GM23338 (cell line): ENCODE measurements around the gene GPD1L. TPM values are rescaled to one million over a fixed set of nuclear protein-coding genes. Genes with fewer than 3 reads are reported as not detected.

ENCODE experiments used
- ATAC-seq: fragments of 200-7000 bp; cut with Tn5 transposase; 3 replicates; pipeline ENCODE4 v1.9.1; 2020
- DNase-seq: peaks from one replicate; pipeline ENCODE4 v3.0.0-alpha.2; 2015; ENCODE audit warnings: low spot score
- H2AFZ ChIP-seq: fragments of 200-600 bp; sonication (generic); 2 replicates; pipeline ENCODE4 v1.8.0; 2016; ENCODE audit warnings: antibody characterized with exemption, mild to moderate bottlenecking, moderate library complexity
- H3F3A ChIP-seq: fragments of 200-600 bp; sonication (generic); replicated peaks from 2 replicates; pipeline ENCODE4 v1.8.0; 2017; ENCODE audit warnings: antibody characterized with exemption, mixed run types, low read depth
- H3K27ac ChIP-seq: fragments of 200-600 bp; sonication (generic); 2 replicates; pipeline ENCODE4 v1.6.1; 2016; ENCODE audit warnings: low read depth
- H3K27me3 ChIP-seq: fragments of 200-600 bp; sonication (generic); 2 replicates; pipeline ENCODE4 v1.8.0; 2016; ENCODE audit warnings: mild to moderate bottlenecking, mixed run types, moderate library complexity; ENCODE audit not compliant: insufficient read depth
- H3K36me3 ChIP-seq: fragments of 200-600 bp; sonication (generic); 2 replicates; pipeline ENCODE4 v1.8.0; 2016; ENCODE audit warnings: mild to moderate bottlenecking; ENCODE audit not compliant: insufficient read depth
- H3K4me1 ChIP-seq: fragments of 200-600 bp; sonication (generic); 2 replicates; pipeline ENCODE4 v1.8.0; 2016; ENCODE audit warnings: mild to moderate bottlenecking, moderate library complexity; ENCODE audit not compliant: insufficient read depth
- H3K4me2 ChIP-seq: fragments of 200-600 bp; sonication (generic); 2 replicates; pipeline ENCODE4 v1.7.1; 2017; ENCODE audit warnings: mixed run types
- H3K4me3 ChIP-seq: fragments of 200-600 bp; sonication (generic); 2 replicates; pipeline ENCODE4 v1.6.1; 2016; ENCODE audit warnings: mixed run types
- H3K79me2 ChIP-seq: fragments of 200-600 bp; sonication (generic); replicated peaks from 2 replicates; pipeline ENCODE4 v1.8.0; 2017; ENCODE audit warnings: mild to moderate bottlenecking; ENCODE audit not compliant: insufficient read depth
- H3K9me2 ChIP-seq: fragments of 200-600 bp; sonication (generic); 2 replicates; pipeline ENCODE4 v1.8.0; 2017; ENCODE audit not compliant: insufficient read depth
- H4K20me1 ChIP-seq: fragments of 200-600 bp; sonication (generic); replicated peaks from 2 replicates; pipeline ENCODE4 v1.8.0; 2017; ENCODE audit warnings: mild to moderate bottlenecking; ENCODE audit not compliant: insufficient read depth
- H3K27ac Mint-ChIP-seq: 2 replicates; pipeline ENCODE4 v1.8.0; 2020; ENCODE audit warnings: inconsistent platforms, mild to moderate bottlenecking, moderate library complexity, mixed read lengths
- H3K27me3 Mint-ChIP-seq: 3 replicates; pipeline ENCODE4 v1.8.0; 2022; ENCODE audit warnings: low read depth, mild to moderate bottlenecking, moderate library complexity, mixed read lengths, inconsistent platforms; ENCODE audit not compliant: insufficient read depth, poor library complexity
- H3K36me3 Mint-ChIP-seq: 3 replicates; pipeline ENCODE4 v1.8.0; 2021; ENCODE audit warnings: low read depth, mild to moderate bottlenecking, inconsistent platforms, moderate library complexity, mixed read lengths
- H3K4me1 Mint-ChIP-seq: 3 replicates; pipeline ENCODE4 v1.8.0; 2020; ENCODE audit warnings: mild to moderate bottlenecking, inconsistent platforms, mixed read lengths
- H3K4me3 Mint-ChIP-seq: 3 replicates; pipeline ENCODE4 v1.8.0; 2021; ENCODE audit warnings: moderate library complexity, mild to moderate bottlenecking, inconsistent platforms, mixed read lengths
- H3K9me3 Mint-ChIP-seq: 3 replicates; pipeline ENCODE4 v1.8.0; 2020; ENCODE audit warnings: moderate library complexity, mild to moderate bottlenecking, inconsistent platforms, mixed read lengths
- CREB1 ChIP-seq: fragments of 250-450 bp; sonication (Bioruptor Pico); IDR thresholded peaks from 2 replicates; pipeline ENCODE4 v1.5.0; 2020; ENCODE audit warnings: low read depth, mild to moderate bottlenecking, moderate library complexity
- EZH2 ChIP-seq: fragments of 200-600 bp; sonication (generic); IDR thresholded peaks from one replicate; pipeline ENCODE4 v1.8.0; 2017; ENCODE audit warnings: antibody characterized with exemption, mild to moderate bottlenecking, low read depth; ENCODE audit not compliant: unreplicated experiment
- EZH2phosphoT487 ChIP-seq: fragments of 200-600 bp; sonication (generic); IDR thresholded peaks from one replicate; pipeline ENCODE4 v1.8.1; 2018; ENCODE audit warnings: antibody characterized with exemption; ENCODE audit not compliant: unreplicated experiment
- JUNB ChIP-seq: IDR thresholded peaks from one replicate; pipeline ENCODE4 v1.6.1; 2016; ENCODE audit warnings: antibody characterized with exemption; ENCODE audit not compliant: unreplicated experiment
- POLR2AphosphoS5 ChIP-seq: IDR thresholded peaks from 2 replicates; pipeline ENCODE4 v1.6.1; 2016; ENCODE audit warnings: antibody characterized with exemption, low read depth
- STAT1 ChIP-seq: IDR thresholded peaks from one replicate; pipeline ENCODE4 v1.6.1; 2016; ENCODE audit warnings: antibody characterized with exemption; ENCODE audit not compliant: unreplicated experiment
- ZNF462 ChIP-seq: fragments of 250-450 bp; sonication (Bioruptor Pico); IDR thresholded peaks from 2 replicates; pipeline ENCODE4 v1.5.0; 2020; ENCODE audit warnings: mild to moderate bottlenecking, moderate library complexity
- polyA plus RNA-seq: library from polyadenylated mRNA; unstranded; fragments of >200 nt; fragmentation: Nextera tagmentation; extraction: Ambion mirVana; gene quantifications from 2 replicates; pipeline ENCODE4 v1.2.1, GENCODE V29; 2016
- total RNA-seq: library from RNA; depleted of rRNA; stranded (reverse); fragments of >200 nt; shearing (Covaris generic); gene quantifications from 2 replicates; pipeline ENCODE4 v1.2.3, GENCODE V29; 2014
- TF ChIP-seq, protein P1 (sequence below), 2 experiments: fragments of 200-600 bp in 1 of 2; sonication (generic) in 1 of 2; conservative IDR thresholded peaks; 2 replicates each; pipeline versions ENCODE4 v1.5.1 to v1.6.1; 2016 to 2017; ENCODE audit warnings: antibody characterized with exemption in 2 of 2, low read depth in 2 of 2, mild to moderate bottlenecking in 2 of 2, moderate library complexity in 1 of 2

GPD1L gene
- total and polyA plus RNA-seq, 2 experiments from 2014 or later, result 2.0 to 6.4 TPM

GRCh38 chr3:32172420-32172819, 66.0 kb downstream of the GPD1L start:
- Mint-ChIP-seq H3K36me3 (peaks cover 32% of the 10 kb centered on the region; the same call in 2 of the 3 replicates), H3K27ac (no peak overlapping the region), H3K27me3 (no peaks in the 10 kb centered on the region), H3K9me3 (peaks cover 45% of the 10 kb centered on the region), H3K4me3 (no peak overlapping the region), H3K4me1 (peaks cover 2% of the 10 kb centered on the region)
- Histone ChIP-seq H3K79me2 (no peaks in the 10 kb centered on the region), H3F3A (no peaks in the 10 kb centered on the region), H3K4me2 (no peak overlapping the region), H3K9me2 (no peaks in the 10 kb centered on the region), H4K20me1 (no peaks in the 10 kb centered on the region), H3K4me1 (no peaks in the 10 kb centered on the region), H2AFZ (no peak overlapping the region), H3K27me3 (no peaks in the 10 kb centered on the region), H3K36me3 (no peaks in the 10 kb centered on the region), H3K27ac (no peak overlapping the region), H3K4me3 (no peak overlapping the region)
- DNase-seq, result no peak
- no peak for ATAC-seq
- TF ChIP-seq, protein P1, sequence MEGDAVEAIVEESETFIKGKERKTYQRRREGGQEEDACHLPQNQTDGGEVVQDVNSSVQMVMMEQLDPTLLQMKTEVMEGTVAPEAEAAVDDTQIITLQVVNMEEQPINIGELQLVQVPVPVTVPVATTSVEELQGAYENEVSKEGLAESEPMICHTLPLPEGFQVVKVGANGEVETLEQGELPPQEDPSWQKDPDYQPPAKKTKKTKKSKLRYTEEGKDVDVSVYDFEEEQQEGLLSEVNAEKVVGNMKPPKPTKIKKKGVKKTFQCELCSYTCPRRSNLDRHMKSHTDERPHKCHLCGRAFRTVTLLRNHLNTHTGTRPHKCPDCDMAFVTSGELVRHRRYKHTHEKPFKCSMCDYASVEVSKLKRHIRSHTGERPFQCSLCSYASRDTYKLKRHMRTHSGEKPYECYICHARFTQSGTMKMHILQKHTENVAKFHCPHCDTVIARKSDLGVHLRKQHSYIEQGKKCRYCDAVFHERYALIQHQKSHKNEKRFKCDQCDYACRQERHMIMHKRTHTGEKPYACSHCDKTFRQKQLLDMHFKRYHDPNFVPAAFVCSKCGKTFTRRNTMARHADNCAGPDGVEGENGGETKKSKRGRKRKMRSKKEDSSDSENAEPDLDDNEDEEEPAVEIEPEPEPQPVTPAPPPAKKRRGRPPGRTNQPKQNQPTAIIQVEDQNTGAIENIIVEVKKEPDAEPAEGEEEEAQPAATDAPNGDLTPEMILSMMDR (conservative IDR thresholded peaks at IDR 0.05; ENCODE audit: low read depth in 2 of 2), result no peak
- TF ChIP-seq POLR2AphosphoS5, result no peak
- no peak for TF ChIP-seq CREB1
- TF ChIP-seq STAT1, result no peak
- no peak for TF ChIP-seq JUNB
- TF ChIP-seq EZH2phosphoT487, result no peak

DNA sequence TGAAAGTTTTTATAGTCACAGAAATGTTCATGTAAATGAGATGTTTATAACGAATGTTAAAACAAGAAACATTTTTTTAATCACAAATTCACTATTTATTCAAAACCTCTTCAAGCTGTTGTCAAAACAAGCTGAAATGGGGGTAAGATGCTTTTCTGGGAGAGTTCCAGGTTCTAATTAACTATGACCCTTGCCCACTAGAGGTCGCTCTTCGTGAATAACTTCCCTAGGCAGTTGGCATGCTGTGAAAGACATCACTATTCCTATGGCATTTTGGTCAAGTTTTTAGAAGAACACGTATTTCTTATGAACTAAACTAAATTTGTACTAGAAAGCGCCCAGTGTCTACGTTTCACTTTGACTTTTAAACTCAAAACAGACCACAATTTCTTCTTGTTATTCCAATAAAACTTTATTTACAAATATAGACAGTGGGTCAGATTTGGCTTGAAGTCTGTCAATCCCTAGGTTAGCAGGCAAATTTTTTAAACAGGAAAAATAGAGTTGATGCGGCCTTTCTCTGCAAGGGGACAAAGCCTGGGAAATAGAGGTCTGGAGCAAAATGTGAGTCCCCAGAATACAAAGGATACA, 69.3 kb downstream of the GPD1L start:
- no peak overlapping the region for H3K27ac ChIP-seq
- H3K9me2 ChIP-seq, result no peaks in the 10 kb centered on the region
- no peak overlapping the region for H3K27ac Mint-ChIP-seq
- H3K79me2 ChIP-seq, result no peaks in the 10 kb centered on the region
- H3K9me3 Mint-ChIP-seq, result peaks cover 23% of the 10 kb centered on the region
- H4K20me1 ChIP-seq, result no peaks in the 10 kb centered on the region
- H3K4me3 Mint-ChIP-seq, result no peak overlapping the region
- no peaks in the 10 kb centered on the region for H3K27me3 ChIP-seq
- H3F3A ChIP-seq, result no peaks in the 10 kb centered on the region
- H3K27me3 Mint-ChIP-seq, result no peaks in the 10 kb centered on the region
- peaks cover 2% of the 10 kb centered on the region for H3K4me1 Mint-ChIP-seq
- H3K4me2 ChIP-seq, result no peak overlapping the region
- TF ChIP-seq POLR2AphosphoS5, result no peak
- TF ChIP-seq STAT1, result no peak
- no peak for TF ChIP-seq ZNF462 (CRISPR knock-in tag)
- TF ChIP-seq, protein P1 (conservative IDR thresholded peaks at IDR 0.05; ENCODE audit: low read depth in 2 of 2), result peak; percentile 85 to 91
- no peak for TF ChIP-seq EZH2
- TF ChIP-seq CREB1, result no peak
- TF ChIP-seq EZH2phosphoT487, result no peak
- no peak for TF ChIP-seq JUNB
- H3K36me3 ChIP-seq, result no peaks in the 10 kb centered on the region
- ATAC-seq (peak; percentile 42), DNase-seq (peak; percentile 95)
- H3K4me3 ChIP-seq, result no peak overlapping the region
- H3K4me1 ChIP-seq, result no peaks in the 10 kb centered on the region
- no peak overlapping the region for H2AFZ ChIP-seq
- H3K36me3 Mint-ChIP-seq, result peaks cover 13% of the 10 kb centered on the region; the same call in 2 of the 3 replicates
